UCSD-AML1 (cell line): ENCODE results near the gene KRTAP2-4.
"Not testable (repeated sequence)": the region's sequence is repeated elsewhere in the genome, so short reads cannot be mapped to it uniquely, and the experiment has no call there.

Source experiments
- DNase-seq: peaks from one replicate; lab custom pipeline; 2025; ENCODE audit not compliant: unreplicated experiment; lab: John Stamatoyannopoulos, UW

The KRTAP2-4 gene

DNA sequence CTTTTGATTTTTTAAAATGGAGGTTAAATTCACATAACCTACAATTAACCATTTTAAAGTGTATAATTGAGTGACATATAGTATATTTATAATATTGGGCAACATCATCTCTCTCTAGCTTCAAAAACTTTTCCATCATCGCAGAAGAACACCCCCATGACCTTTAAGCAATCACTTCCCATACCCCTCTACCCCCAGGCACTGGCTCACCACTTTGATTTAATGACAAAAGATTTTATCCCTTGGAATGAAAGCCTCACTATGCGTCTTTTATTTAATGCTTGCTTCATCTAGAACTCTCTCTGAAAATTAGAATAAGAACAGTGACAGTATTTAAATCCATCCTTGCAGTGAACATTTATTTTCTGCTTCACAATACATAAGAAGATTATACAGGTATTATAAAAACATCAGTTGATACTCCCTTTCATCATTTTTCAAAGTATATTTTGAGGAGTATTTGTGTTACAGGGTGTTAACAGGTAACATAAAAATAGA is 27.8 kb downstream of the KRTAP2-4 start:
- no peak for DNase-seq

DNA sequence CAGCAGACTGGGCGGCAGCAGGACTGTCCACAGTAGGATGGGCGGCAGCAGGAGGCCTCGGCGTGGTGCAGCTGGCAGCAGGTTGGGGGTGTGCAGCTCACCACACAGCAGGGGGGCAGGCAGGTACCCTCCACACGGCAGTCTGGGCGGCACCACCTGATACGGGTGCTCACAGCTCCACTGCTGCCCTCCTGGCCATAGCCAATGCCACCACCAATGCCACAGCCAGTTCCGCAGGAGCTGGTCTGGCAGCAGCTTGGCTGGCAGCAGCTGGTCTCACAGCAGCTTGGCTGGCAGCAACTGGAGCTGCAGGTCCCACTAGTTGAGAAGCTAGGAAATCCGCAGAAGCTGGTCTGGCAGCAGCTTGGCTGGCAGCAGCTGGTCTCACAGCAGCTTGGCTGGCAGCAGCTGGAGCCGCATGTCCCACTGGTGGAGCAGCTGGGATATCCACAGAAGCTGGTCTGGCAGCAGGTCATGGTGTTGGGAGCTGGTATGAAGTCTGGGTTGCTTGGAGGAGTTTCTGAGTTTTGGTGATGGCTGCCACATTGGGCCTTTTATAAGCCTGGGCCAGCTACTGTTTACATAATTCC is 31.2 kb downstream of the KRTAP2-4 start, which contains the start of gene KRTAP1-3:
Gene KRTAP1-3 (minus strand): TSS at position 529 of the 590 bp plus-strand sequence. CDS start 53 bp downstream, at position 476.
- DNase-seq = not testable (repeated sequence)

DNA sequence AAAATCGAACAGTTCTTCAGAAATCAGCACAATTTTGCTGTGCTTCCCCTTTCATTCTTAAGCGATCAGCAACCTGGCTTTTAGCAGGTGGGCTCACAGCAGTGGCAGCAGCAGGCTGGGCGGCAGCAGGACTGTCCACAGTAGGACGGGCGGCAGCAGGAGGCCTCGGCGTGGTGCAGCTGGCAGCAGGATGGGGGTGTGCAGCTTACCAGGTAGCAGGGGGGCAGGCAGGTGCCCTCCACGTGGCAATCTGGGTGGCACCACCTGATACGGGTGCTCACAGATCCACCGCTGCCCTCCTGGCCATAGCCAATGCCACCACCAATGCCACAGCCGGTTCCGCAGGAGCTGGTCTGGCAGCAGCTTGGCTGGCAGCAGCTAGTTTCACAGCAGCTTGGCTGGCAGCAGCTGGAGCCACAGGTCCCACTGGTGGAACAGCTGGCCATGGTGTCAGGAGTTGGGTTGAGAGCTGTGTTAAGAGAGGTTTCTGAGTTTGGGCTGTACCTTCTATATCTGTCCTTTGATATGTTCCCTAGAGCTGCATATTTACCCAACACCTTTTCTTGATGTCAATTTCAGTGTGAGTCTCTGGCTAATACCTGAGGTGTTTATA is 35.9 kb downstream of the KRTAP2-4 start, which contains the start of gene KRTAP1-4:
Gene KRTAP1-4 (minus strand): TSS at position 563 of the 613 bp plus-strand sequence. CDS start 117 bp downstream, at position 446.
- DNase-seq = no peak

DNA sequence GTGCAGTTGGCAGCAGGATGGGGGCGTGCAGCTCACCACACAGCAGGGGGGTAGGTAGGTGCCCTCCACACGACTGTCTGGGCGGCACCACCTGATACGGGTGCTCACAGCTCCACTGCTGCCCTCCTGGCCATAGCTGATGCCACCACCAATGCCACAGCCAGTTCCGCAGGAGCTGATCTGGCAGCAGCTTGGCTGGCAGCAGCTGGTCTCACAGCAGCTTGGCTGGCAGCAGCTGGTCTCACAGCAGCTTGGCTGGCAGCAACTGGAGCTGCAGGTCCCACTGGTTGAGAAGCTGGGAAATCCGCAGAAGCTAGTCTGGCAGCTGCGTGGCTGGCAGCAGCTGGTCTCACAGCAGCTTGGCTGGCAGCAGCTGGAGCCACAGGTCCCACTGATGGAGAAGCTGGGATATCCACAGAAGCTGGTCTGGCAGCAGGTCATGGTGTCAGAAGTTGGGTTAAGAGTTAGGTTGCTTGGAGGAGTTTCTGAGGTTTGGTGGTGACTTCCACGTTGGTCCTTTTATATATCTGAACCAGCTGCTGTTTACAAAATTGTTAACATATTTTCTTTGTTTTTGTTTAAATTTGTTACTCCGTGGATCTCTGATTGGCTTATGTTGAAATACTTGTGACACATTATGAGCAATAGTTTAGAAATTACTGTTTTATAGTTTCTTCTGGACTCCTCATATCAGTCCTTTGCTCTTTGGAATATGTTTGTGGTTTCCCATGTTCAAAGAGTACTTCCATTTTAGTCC is 38.8 kb downstream of the KRTAP2-4 start, which contains the start of gene KRTAP1-5:
Gene KRTAP1-5 (minus strand): TSS at position 494 of the 757 bp plus-strand sequence. CDS start 53 bp downstream, at position 441.
- DNase-seq = no peak

DNA sequence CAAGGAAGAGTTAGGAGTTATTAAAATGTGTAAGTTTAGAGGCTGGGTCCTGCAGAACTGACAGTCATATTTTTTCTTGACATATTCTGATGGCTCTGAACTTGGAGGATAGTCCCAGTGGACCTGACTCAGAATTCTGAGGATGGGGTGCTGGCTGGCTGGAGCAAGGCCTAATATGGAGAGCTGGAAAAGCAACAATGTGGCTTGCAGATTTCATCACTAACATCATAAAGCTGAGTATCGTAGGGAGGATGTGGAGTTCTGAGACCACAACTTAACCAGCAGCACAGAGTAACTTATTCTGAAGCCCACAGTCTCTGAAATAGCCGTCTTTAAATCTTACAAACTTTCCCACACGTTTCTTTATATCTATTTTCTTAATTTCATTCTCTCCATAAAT is 41.0 kb downstream of the KRTAP2-4 start:
- DNase-seq = no peak

DNA sequence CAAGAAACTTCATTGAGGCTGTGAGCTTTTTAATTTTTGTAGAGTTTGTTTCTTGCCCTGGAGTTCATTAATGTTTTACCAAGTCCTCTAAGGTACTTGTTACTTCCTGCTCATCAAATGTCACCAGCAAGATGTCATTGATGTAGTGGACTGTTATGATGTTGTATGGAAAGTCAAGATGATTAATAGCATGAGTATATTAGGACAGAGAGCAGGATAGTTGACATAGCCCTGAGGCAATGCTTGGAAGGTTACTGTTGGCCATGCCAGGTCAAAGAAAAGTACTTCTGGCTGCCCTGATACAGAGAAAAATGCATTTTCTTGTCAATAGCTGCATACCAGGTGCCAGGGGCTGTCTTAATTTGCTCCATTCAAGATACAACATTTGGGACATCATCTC is 45.3 kb downstream of the KRTAP2-4 start:
- no peak for DNase-seq

DNA sequence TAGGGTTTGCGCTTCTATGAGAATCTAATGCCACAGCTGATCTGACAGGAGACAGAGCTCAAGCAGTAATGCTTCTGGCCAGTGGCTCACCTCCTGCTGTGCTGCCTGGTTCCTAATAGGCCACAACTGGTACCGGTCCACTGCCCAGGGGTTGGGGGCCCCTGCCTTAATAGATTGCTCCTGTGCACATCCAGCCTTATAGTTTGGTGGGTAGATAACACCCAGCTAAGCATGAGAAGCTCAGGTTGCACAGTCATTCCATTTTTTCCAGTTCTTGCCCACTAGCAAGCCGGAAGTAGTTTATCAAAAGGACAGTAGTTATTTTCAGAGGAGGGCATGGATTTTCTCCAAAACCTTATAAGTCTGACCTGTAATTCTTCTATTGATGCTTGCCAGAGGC is 46.3 kb downstream of the KRTAP2-4 start:
- DNase-seq = no peak

DNA sequence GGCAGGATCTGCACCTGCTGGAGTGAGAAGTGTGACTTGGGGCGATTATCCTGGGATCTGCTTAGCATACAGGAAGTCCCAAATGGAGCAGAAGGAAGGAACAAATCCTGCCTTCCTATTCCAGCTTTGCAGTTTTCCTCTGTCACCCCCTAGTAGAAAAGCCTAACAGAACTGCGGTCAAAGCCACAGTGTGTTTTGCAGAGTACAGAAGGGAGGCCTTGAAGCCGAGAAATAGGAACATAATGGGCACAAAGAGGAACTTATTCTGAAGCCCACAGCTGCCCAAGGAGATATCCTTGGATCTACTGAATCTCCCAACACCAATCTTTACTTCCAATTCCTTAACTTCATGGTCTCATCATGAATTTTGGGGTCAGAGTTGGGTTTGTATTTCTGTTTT is 47.1 kb downstream of the KRTAP2-4 start:
- DNase-seq = no peak

DNA sequence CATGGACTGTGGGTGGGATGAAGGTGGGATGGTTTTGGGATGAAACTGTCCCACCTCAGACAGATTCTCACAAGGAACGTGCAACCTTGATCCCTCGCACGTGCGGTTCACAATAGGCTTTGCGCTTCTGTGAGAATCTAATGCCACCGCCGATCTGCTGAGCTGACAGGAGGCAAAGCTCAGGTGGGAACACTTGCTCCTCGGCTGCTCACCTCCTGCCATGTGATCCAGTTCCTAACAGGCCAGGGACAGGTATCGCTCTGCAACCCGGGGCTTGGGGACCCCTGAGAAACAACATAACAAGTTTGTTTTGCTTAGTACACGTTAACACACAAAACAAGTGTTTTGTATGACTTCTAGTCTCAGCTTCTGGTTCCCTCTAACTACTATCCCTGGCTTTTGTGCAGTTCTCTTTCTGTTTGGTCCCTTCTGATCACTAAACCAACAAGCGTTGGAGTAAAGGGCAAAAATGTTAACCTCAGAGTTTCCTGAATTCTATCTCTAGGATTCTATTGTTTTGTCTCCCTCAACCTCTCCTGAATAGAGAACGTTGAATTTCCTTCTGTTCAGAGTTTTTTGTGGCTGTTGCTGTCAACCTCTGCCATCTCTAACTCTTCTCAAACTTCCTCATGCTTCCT is 49.0 kb downstream of the KRTAP2-4 start:
- DNase-seq = no peak

DNA sequence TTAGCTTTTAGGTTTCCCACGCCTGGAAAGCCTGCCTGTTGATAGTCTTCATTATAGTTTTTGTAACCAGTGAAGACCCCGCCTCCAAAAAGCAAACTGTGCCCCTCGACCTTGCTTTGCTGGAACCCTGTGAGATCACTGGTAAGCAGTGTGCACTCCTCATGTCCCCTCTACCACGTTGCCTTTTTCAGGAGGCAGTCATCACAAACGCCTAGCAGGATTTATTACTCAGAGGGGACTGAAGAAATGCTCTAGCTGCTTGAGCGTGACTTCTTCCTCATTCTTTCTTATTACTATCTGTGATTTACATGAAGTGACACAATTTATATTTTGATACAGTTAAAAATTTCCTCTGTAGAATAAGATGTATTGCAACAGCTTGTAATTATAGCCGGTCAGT is 50.2 kb downstream of the KRTAP2-4 start:
- no peak for DNase-seq
